GM21786 (cell line): ENCODE data around the gene LATS2.

Experiments
- ATAC-seq: cut with Tn5 transposase; IDR thresholded peaks from one replicate; pipeline ENCODE4 v1.9.1; 2021; ENCODE audit not compliant: unreplicated experiment

The LATS2 gene

GRCh38 chr13:21061029-21061763 lies at the start of gene LATS2:
Gene LATS2 (minus strand): TSS chr13:21061586. CDS start chr13:21046026, 15,560 bp downstream.
- ATAC-seq, result peak; percentile 91

DNA sequence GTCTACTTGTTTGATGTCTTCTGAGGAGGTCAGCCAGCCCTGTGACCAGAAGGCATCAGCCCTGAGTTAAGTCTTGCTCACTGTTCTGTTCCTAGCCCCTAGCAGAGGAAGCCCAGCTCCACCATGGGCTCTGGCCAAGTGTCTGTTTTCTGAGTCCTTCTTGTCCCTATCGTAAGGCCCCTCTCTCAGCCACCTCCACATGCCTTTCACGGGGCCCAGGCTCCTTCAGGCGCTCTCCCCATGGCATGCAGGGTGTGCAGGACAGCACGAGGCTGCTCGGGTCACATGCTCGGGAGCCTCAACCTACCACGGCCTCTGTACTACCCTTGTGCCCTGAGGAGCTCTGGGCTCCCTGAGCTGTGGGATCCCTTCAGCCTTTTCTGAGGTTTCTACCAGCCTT lies 47.8 kb upstream of the LATS2 start:
- no peak for ATAC-seq

DNA sequence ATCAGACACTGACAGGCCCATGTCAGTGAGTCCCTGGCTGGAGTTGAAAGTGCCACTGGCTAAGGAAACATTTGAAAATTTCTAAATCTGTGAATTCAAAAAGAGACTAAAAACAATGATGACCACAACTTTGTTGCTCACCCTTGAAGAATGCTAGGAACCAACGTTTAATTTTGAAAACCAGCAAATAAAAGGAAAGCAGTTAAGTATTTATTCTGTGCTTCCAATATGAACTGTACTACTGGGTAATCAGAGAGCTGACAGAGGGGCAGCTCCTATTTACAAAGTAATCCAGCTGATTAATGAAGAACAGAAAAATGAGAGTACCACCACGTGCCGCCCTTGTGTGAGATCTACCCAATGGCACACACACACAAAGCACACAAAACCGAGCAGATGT lies 44.7 kb upstream of the LATS2 start:
- ATAC-seq, result no peak

DNA sequence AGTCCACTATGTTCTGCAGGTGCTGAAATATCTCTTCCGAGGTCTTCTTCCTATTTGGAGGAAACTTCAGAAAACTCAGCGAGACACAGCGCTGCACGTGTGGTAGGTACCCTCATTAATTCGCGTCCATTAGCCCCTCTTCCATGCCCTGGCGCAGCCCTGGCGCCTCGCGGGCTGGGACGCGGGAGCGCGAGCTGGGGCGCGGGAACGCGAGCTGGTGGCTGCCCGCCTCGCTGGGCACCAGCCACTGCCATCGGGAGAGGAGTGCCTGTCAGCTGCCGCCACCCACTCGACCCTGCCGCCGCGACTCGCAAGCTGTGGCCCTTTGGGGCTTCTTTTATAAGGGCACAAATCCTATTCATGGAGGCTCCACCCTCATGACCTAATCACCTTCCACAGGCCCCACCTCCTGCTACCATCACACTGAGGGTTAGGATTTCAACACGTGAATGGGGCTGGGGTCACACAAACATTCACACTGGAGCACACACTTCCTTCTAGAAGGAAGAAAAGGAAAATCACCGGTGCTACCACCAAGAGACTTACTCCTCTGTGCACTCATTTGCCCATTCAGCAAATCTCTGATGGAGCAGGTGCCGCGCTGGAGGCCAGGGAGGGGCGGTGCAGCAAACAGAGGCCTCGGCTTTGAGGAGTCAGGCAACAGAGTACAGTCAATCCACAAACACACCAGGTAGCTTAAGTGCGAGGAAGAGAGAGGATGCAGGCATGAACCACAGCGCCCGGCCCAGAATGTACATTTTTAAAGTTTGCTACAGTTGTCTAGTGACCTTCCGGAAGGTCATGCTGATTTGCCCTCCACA lies 43.0 kb upstream of the LATS2 start:
- ATAC-seq, result no peak

DNA sequence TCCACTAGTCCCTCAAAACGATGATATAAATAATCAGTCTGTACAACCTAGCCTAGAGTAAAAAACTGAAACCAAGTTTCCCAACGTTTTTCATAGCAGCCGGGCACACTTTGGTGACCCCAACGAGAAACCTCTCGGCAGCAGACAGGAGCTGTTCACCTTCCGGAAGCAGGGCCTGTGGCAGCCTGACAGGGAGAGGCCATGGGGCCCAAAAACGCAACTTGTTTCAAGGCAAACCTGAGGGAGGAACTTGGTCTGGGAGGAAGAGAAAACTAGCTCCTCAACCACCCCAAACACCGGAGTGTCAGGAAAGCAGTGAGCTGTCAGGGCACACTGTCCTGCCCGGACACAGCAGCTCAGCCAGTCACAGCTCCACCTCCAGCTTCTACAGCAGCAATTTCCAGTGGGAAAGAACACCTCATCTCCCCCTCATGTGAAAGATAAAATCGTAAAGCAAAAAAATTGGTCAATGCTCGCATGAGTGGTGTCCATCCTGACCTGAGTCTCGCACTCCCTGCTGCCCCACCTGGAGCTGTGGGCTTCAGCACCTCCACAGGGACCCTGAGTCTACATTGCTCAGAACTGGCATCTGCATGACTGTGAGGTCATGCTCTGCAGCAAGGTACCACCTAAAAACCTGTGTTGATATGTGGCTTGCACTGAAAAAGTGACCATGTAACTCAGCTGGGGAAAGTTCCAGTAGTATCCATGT lies 40.6 kb upstream of the LATS2 start:
- no peak for ATAC-seq

- no peak for ATAC-seq
Measured at GRCh38 chr13:21100994-21101757, 39.8 kb upstream of the LATS2 start.

GRCh38 chr13:21100211-21100610 lies 38.8 kb upstream of the LATS2 start:
- ATAC-seq, result no peak

- ATAC-seq, result no peak
Measured at GRCh38 chr13:21095311-21095710, 33.9 kb upstream of the LATS2 start.

GRCh38 chr13:21089830-21090229 lies 28.4 kb upstream of the LATS2 start:
- ATAC-seq, result no peak

DNA sequence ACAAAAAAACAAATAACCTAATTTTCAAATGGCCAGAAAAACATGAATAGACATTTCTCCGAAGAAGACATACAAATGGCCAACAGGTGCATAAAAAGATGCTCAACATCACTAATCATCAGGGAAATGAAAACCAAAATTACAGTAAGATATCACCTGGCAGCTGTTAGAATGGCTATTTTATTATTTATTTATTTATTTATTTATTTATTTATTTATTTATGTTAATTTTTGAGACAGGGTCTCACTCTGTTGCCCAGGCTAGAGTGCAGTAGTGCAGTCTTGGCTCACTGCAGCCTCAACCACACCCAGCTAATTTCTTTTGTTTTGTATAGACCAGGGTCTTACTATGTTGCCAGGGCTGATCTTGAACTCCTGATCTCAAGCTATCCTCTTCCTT lies 27.1 kb upstream of the LATS2 start:
- no peak for ATAC-seq

DNA sequence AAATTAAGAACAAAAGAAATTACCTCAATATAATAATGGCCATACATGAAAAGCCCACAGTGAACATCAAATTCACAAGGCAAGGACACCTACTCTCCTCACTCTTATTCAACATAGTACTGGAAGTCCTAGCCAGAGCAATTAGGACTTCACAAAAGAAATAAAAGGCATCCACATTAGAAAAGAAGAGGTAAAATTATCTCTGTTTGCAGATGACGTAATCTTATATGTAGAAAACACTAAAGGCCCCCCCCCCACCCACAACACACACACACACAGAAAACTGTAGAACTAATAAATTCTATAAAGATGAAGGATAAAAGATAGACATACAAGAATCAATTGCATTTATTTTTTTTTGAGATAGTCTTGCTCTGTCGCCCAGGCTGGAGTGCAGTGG lies 25.5 kb upstream of the LATS2 start:
- no peak for ATAC-seq

- no peak for ATAC-seq
Measured at GRCh38 chr13:21081926-21082325, 20.5 kb upstream of the LATS2 start.

- ATAC-seq, result no peak
Measured at GRCh38 chr13:21080593-21080891, 19.2 kb upstream of the LATS2 start.

DNA sequence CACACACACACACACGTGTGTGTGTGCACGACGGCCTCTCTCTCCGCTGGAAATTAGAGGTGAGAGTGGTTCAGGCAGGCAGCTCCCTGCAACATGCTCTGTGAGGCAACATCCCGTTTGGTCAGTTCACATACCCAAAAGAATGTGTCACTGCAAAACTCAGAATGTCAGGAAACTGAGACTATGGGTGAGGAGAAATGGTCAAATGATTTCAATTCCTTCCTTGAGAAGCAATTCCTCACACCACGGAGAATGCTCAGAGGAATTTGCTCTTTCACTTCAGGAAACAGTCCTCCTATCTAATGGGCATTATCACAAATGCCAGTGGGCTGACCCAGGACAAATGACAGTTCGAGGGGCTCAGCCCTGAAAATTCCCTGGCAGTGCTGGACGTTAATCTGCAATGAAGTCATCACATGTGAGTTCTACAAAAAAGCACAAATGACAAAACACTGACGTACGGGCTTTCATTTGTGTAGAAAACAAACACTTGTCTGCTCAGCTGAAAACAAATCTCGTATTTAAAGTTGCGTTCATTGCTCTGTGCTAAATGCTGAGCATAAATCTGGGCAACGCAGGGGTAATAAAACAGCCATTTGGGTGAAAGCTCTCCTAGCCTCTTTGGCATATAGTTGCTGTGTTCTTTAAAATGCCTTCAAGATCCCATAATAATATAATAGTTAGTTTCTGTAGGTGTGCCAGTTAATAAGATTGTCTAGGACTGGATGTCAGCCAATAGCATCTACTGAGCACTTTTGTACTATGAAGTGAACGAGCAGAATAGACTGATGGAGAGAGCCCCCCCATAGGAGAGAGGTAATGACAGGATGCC lies 18.6 kb upstream of the LATS2 start:
- ATAC-seq, result no peak

DNA sequence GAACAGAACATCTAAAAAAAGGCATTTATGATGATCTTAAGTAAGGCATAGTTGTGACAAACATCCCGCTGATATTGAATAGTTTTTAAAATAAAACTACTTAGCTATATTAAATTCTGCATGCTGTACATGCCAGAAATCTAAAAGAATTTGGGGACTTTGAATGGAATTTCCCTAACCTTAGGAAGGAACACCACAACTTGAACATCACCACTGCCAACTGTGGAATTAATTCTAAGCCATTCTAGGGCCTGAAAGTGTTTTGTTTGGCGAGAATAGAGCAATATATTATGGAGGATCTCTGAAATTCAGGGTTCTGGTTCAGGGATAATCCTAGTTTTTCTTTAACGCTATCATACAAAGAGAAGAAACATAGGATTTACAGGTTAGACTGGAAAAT lies 17.8 kb upstream of the LATS2 start:
- no peak for ATAC-seq

DNA sequence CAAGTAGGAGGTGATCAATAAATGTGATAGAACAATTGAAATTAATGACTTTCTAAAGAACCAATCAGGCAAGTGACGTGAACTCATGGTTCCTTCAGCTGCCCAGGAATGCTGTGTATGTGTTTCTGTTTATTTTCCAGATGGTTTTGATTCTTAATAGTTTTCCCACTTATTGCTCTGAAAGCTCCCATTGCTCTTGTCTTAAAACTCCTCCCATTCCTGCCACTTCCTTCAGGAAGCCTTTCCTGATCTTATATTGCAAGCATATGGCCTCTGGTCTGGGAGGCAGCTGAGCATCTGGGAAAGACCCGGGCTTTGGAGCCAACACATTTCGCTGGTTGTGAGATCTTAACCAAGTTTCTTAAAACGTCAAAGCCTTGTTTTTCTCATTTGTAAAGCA lies 17.1 kb upstream of the LATS2 start:
- no peak for ATAC-seq

DNA sequence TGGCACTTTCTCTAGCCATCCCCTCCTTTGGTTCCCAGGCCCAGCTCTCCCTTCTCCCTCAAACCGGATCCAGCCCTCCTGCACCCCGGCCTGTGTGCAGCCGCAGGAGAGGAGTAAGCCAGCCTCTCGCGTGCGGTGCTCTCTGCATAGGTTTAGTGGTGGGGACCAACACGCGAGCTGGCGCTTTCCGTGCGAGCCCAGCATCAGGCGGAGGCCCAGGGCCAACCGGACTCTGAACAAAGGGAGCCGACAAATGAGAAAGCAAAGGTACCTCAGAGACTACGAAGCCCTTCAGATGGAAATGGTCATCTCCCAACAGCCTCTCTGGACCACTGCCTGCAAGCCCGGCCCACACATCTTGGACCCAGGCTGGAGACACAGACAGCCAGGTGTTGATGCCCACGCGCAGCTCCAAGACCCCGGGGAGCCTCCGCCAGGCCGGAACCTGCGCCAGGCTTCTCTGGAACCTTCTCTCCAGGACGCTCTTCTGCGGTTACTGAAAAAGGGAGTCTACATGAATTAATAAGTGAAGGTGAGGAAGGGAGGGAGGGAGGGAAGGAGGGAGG lies 16.5 kb upstream of the LATS2 start:
- ATAC-seq, result no peak

GRCh38 chr13:21077076-21077787 lies 15.8 kb upstream of the LATS2 start:
- no peak for ATAC-seq

DNA sequence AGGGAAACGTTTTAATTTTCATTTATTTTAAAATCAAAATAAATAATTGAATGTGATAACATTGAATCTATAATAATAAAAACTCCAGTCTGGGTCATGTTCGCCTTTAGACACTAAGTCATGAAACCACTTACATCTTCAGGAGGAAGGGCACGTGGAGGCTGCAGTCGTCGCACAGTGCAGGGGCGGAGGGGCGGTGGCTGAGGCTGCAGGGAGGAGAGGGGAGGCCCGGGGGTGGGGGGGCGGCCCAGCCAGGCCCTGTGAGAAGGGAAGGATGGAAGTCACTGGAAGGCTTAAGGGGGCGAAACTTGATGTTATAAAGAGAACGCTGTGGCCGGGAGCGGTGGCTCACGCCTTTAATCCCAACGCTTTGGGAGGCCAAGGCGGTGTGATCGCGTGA lies 14.9 kb upstream of the LATS2 start:
- no peak for ATAC-seq
